Adrenal gland (tissue), 5 donors: ENCODE data around the gene DIS3.

Experiments used
- CTCF ChIP-seq, 6 experiments: fragments of 450-650 bp in 4 of 6; fragments of 200-600 bp in 2 of 6; sonication (generic) in 1 of 6; IDR thresholded peaks; 1 replicate in 5 of 6; 2 replicates in 1 of 6; pipeline versions ENCODE4 v1.5.1 to v1.8.0; 2016 to 2021; ENCODE audit warnings: antibody characterized with exemption in 6 of 6, mild to moderate bottlenecking in 2 of 6, moderate library complexity in 1 of 6
- POLR2A ChIP-seq, 2 donors: fragments of 450-650 bp; IDR thresholded peaks; one replicate each; pipeline ENCODE4 v1.6.1; 2017; ENCODE audit warnings: antibody characterized with exemption in 2 of 2, mild to moderate bottlenecking in 2 of 2, moderate library complexity in 1 of 2
- donor health status: DM: no; HTN: no; CAD: no.

GRCh38 chr13:72820898-72821279, 39.2 kb upstream of the DIS3 start:
- TF ChIP-seq POLR2A (IDR thresholded peaks at IDR 0.05) (no peak), CTCF (IDR thresholded peaks at IDR 0.05) (no peak)
